Right lobe of liver (tissue), 6 donors: Measurements from ENCODE around the gene OS9. TPM values are rescaled to one million over a fixed set of nuclear protein-coding genes. Genes with fewer than 3 reads are reported as not detected.
"Not testable (repeated sequence)": the region's sequence is repeated elsewhere in the genome, so short reads cannot be mapped to it uniquely, and the experiment has no call there.

Source experiments
- ATAC-seq, 4 donors: fragments of 200-7000 bp; cut with Tn5 transposase; one replicate each; pipeline ENCODE4 v1.9.1; 2020; ENCODE audit warnings: mild to moderate bottlenecking in 4 of 4, moderate library complexity in 4 of 4
- DNase-seq, 3 donors: peaks; one replicate each; pipeline ENCODE4 v3.0.0-alpha.2; 2020
- H3K27ac ChIP-seq, 3 donors: fragments of 200-600 bp; one replicate each; pipeline ENCODE4 v1.8.0; 2022
- H3K27me3 ChIP-seq, 2 donors: fragments of 200-600 bp; one replicate each; pipeline ENCODE4 v1.8.0; 2022
- H3K36me3 ChIP-seq, 4 donors: fragments of 200-600 bp; sonication (generic) in 1 of 4; one replicate each; pipeline versions ENCODE4 v1.5.1 to v1.8.0; 2017 to 2022; ENCODE audit warnings: control low read depth in 1 of 4
- H3K4me1 ChIP-seq, 4 donors: fragments of 200-600 bp; sonication (generic) in 1 of 4; one replicate each; pipeline versions ENCODE4 v1.5.1 to v1.8.0; 2017 to 2022; ENCODE audit warnings: control low read depth in 1 of 4
- H3K4me3 ChIP-seq, 3 donors: fragments of 200-600 bp; one replicate each; pipeline ENCODE4 v1.8.0; 2022
- H3K9me3 ChIP-seq, 4 donors: fragments of 200-600 bp; sonication (generic) in 1 of 4; one replicate each; pipeline versions ENCODE4 v1.5.1 to v1.8.0; 2017 to 2022; ENCODE audit warnings: control low read depth in 1 of 4
- CTCF ChIP-seq, 4 donors: fragments of 200-600 bp in 3 of 4; fragments of 450-650 bp in 1 of 4; IDR thresholded peaks; one replicate each; pipeline versions ENCODE4 v1.5.1 to v1.8.0; 2016 to 2022; ENCODE audit warnings: antibody characterized with exemption in 4 of 4, mild to moderate bottlenecking in 2 of 4
- POLR2A ChIP-seq: fragments of 450-650 bp; IDR thresholded peaks from one replicate; pipeline ENCODE4 v1.6.1; 2017; ENCODE audit warnings: antibody characterized with exemption, mild to moderate bottlenecking
- WGBS: methylation state at CpG from one replicate; pipeline ENCODE4 v1.1.6; 2018; ENCODE audit warnings: low coverage, low lambda C conversion rate; ENCODE audit not compliant: insufficient coverage; ENCODE audit errors: missing lambda C conversion rate; 5-methylcytosine and 5-hydroxymethylcytosine counted together
- intact Hi-C, 2 donors: fragments of 100-400 bp; cut with DNase I; formaldehyde crosslinking; loops; one replicate each; pipeline versions ENCODE4 v1.11.2 to v1.14.1; 2022
- total RNA-seq, 6 experiments: library from RNA; depleted of rRNA in 2 of 6; stranded (reverse); fragments of >200 nt in 2 of 6; fragmentation: NEBNext Ultra II Directional in 3 of 6; extraction: Animal tissue kit (Norgen Biotek cat#: 25700) in 3 of 6; gene quantifications; one replicate each; pipeline versions ENCODE4 v1.1.0 to v1.2.4, GENCODE V29; 2016 to 2023
- donor health status: DM: no; HTN: yes; CAD: no.
- donor health status: DM: no; HTN: no; CAD: no.
- donor health status: DM: no; HTN: no; CAD: no.
- donor health status: DM: no; HTN: yes; CAD: no.
- donor health status: DM: no; HTN: yes; CAD: no.

OS9 gene
- total RNA-seq, 6 experiments from 2014 or later: 179 to 245 (median 210) TPM

- Histone ChIP-seq H3K4me3 (no peak overlapping the region), H3K4me1 (no peaks in the 10 kb centered on the region), H3K36me3 (peaks cover 0 to 54% (median 23%) of the 10 kb centered on the region in 4 donors), H3K27me3 (no peaks in the 10 kb centered on the region), H3K9me3 (no peaks in the 10 kb centered on the region), H3K27ac (no peak overlapping the region)
- DNase-seq: no peak
- ATAC-seq: peak in 1 of 4 donors; percentile 4
- 87% methylated on average over 5 of the region's 11 CpGs for WGBS
- TF ChIP-seq CTCF (IDR thresholded peaks at IDR 0.05) (no peak), POLR2A (no peak)
- intact Hi-C loops: no loop called here
Measured at GRCh38 chr12:57720606-57721595, 27.0 kb downstream of the OS9 start.

- WGBS: 89% methylated on average over 12 of the region's 16 CpGs
Measured at GRCh38 chr12:57721846-57722608, 28.1 kb downstream of the OS9 start.

GRCh38 chr12:57722716-57723629 lies 29.0 kb downstream of the OS9 start:
- Histone ChIP-seq H3K27me3 (peaks cover 0 to 5% of the 10 kb centered on the region in 2 donors), H3K27ac (no peak overlapping the region), H3K36me3 (peaks cover 0 to 34% (median 11%) of the 10 kb centered on the region in 4 donors), H3K4me3 (no peak overlapping the region), H3K4me1 (peaks cover 0 to 10% (median 0%) of the 10 kb centered on the region in 4 donors), H3K9me3 (no peaks in the 10 kb centered on the region)
- WGBS: 54% methylated on average over 10 of the region's 11 CpGs
- DNase-seq: no peak
- intact Hi-C loops: no loop called here
- ATAC-seq: peak in 1 of 4 donors; percentile 8
- TF ChIP-seq CTCF (IDR thresholded peaks at IDR 0.05): no peak

More at GRCh38 chr12:57721846-57722608, 28.1 kb downstream of the OS9 start:
- H3K4me3 ChIP-seq, H3K27ac ChIP-seq, H3K4me1 ChIP-seq, DNase-seq, intact Hi-C loops, H3K9me3 ChIP-seq, H3K27me3 ChIP-seq, ATAC-seq: not testable (repeated sequence)
- H3K36me3 ChIP-seq: peaks cover 0 to 43% (median 18%) of the 10 kb centered on the region in 4 donors

GRCh38 chr12:57723630-57723962 lies 29.7 kb downstream of the OS9 start:
- TF ChIP-seq POLR2A: no peak
- no peak for TF ChIP-seq CTCF (IDR thresholded peaks at IDR 0.05)
- Histone ChIP-seq H3K9me3 (no peaks in the 10 kb centered on the region), H3K4me3 (no peak overlapping the region), H3K36me3 (peaks cover 0 to 27% (median 7%) of the 10 kb centered on the region in 4 donors), H3K27me3 (peaks cover 0 to 5% of the 10 kb centered on the region in 2 donors), H3K4me1 (peaks cover 0 to 10% (median 0%) of the 10 kb centered on the region in 4 donors), H3K27ac (no peak overlapping the region)
- WGBS: 83% methylated on average over 2 of the region's 2 CpGs
- ATAC-seq: no peak
- intact Hi-C loops: no loop called here
- no peak for DNase-seq
